Embryonic facial prominence (tissue), 1 donor: Measurements from ENCODE around the gene ZSCAN16.

Experiments
- DNase-seq: peaks from one replicate; pipeline ENCODE4 v3.0.0-alpha.2; 2016; ENCODE audit errors: extremely low spot score

Gene ZSCAN16

DNA sequence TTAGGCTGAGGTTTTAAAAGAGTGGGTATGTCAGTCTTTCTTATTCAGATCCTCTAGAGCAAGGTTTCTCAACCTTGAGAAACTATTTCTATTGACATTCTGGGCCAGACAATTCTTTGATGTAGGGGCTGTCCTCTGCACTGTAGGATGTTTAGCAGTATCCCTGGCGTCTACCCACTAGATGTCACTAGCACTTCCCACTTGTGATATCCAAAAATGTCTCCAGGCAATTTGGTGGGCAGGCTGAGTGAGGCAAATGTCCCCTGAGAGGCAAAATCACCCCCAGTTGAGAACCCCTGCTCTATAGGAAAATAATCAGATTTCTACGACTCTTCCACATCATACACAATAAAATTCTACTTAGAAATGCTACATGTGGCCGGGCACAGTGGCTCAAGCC lies 9.6 kb downstream of the ZSCAN16 start:
- no peak for DNase-seq

GRCh38 chr6:28134716-28135115 lies 10.3 kb downstream of the ZSCAN16 start:
- no peak for DNase-seq

DNA sequence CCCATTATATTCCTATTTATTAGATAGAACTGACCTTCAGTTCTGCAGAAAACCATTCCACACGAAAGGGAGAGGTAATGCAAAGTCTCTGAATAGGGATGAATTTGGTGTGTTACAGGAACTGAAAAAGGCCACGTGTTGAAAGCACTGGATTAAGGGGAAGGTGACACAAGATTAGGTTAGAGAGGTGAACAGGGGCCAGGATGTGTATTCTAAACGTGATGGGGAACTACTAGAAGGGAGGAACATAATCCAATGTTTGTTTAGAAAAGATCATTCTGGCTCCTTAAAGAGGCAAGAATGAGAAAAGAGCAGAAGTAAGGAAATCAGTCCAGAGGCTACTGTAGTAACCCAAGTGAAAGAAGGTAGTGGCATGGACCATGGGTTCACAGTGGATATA lies 11.0 kb downstream of the ZSCAN16 start:
- DNase-seq: no peak

DNA sequence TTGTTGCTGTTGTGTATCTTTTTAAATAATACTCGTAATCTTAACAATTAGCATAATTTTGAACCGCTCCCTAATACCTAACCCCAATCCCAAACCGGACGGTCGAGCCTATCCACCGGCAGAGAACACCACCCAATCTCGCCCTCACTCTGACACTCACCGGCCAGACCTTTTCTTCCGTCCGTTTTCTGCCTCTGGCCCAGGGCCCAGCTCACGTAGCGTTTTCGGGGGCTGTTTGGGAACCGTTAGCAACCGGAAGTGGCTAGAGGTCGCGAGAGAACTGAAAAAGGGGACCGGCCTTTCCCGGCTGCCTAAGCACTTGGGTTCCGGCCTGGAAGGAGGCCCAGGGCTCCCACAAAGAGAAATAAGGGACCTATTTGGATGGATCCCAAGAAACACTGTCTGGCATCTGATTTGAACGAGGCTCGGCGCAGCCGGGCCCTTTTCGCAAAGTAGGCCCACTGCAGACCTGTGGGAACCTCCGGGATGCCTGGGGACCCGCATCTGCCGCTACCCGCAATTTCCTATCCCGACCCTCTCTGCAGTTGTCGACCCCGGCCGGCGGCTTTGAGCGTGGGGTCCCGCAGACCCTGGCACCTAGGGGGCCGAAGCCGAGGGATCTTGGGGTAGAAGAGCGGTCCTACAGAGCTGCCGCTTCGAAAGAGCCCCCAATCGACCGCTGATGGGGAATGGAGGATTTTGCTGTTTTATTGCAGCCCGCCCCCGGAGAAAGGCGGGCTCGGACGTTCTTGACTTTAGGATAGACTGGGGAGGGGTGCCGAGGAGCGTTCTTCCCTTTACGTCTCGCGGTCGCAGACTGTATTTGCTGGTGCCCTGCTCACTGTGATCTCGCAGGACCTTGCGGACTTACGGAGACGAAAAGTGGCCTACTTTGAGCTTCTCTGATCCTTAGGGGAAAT lies 12.4 kb downstream of the ZSCAN16 start:
- peak; percentile 86 for DNase-seq

GRCh38 chr6:28137505-28137981 lies 13.1 kb downstream of the ZSCAN16 start:
- DNase-seq: no peak

GRCh38 chr6:28139860-28140543 lies 15.6 kb downstream of the ZSCAN16 start:
- no peak for DNase-seq

GRCh38 chr6:28140616-28141015 lies 16.2 kb downstream of the ZSCAN16 start:
- DNase-seq: no peak

- DNase-seq: peak; percentile 56
Measured at GRCh38 chr6:28141500-28142329, 17.3 kb downstream of the ZSCAN16 start, which contains the start of gene ZKSCAN8. Gene ZKSCAN8 (plus strand): TSS chr6:28141883. CDS start chr6:28148408, 6,525 bp downstream.

GRCh38 chr6:28142446-28142845 lies 18.0 kb downstream of the ZSCAN16 start:
- DNase-seq: no peak

- no peak for DNase-seq
Measured at GRCh38 chr6:28145231-28145630, 20.8 kb downstream of the ZSCAN16 start.

GRCh38 chr6:28152531-28152930 lies 28.1 kb downstream of the ZSCAN16 start:
- no peak for DNase-seq

DNA sequence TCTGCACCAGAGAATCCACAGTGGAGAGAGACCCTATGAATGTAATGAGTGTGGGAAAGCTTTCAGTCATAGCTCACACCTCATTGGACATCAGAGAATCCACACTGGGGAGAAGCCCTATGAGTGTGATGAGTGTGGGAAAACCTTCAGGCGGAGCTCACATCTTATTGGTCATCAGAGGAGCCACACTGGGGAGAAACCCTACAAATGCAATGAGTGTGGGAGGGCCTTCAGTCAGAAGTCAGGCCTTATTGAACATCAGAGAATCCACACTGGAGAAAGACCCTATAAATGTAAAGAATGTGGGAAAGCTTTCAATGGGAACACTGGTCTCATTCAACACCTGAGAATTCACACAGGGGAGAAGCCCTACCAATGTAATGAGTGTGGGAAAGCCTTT lies 29.1 kb downstream of the ZSCAN16 start:
- DNase-seq: no peak

- no peak for DNase-seq
Measured at GRCh38 chr6:28154357-28154756, 29.9 kb downstream of the ZSCAN16 start.

GRCh38 chr6:28158318-28158717 lies 33.9 kb downstream of the ZSCAN16 start:
- no peak for DNase-seq

DNA sequence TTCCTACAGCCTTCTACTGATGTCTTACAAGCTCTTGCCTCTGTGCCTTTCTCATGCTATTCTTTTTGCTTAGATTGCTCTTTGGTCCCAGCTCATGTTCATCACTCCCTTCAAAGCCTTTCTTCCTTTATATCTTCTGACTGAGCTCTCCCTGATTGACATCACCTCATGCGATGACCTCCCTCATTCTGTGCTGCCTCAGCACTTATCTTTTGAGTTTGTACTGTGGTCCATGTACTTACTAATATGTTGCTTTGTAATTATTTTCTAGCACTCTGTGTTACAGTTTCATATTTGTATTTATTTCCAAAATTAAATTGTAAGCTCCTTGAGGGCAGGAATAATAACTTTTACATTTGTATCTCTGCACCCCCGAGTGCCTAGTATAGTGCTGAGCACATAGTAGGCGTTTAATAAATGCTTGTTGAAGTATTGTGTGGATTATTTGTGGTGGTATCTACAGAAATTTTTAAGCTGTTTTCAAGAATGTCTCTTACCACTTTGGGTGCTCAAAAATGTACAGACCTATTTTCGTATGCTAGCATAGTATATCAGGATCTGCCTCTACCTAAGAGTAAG lies 34.7 kb downstream of the ZSCAN16 start:
- DNase-seq: no peak

GRCh38 chr6:28160233-28160632 lies 35.8 kb downstream of the ZSCAN16 start:
- no peak for DNase-seq

DNA sequence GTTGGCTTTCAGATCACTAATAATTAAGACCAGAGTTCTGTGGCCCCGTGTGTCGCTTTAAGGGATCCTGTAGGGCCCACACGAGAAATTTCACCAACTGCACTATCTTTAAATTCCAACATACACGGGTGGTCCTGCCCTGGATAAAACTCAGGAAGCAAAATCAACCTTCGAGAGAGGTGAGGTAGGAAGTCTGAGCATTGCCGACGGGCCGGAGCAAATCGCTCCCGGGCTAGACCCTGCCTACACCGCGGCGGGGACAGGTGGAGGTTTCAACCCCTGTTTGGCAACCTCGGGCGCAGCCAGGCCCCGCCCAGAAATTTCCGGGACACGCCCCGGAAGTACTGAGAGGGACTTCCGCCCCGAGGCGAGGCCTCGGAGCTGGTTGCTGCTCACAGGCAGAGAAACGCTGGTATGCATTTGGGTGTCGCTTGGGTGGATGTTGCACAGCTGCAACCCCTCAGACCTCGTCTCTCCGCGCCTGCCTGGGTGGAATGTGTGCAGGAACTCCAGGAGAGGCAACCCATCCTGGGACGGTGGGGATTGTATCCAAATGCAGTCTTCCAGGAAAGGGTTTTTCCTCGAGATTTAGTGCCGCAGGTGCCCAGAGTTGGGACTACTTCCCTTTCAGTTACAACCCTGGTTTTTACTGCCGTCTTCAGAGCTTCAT lies 37.1 kb downstream of the ZSCAN16 start:
- DNase-seq: no peak

DNA sequence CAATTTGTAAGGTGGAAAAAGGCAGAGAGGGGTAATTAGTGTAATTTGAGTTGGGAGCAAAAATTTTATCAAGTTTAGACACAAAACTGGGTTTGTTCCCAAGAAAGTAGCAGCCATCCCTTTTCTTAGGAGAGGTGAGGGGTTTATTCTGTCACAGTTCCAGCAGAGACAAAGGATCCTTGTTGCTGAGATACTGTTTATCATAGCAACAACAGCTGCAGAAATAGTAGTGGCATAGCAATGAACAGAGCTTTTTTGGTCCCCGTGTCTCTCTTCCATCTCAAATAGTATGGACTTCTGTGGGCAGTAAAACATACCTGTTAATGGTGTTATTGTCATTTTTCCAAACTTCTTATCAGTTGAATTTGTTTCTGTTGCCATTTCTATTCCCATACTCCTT lies 41.2 kb downstream of the ZSCAN16 start:
- DNase-seq: no peak

GRCh38 chr6:28167068-28167467 lies 42.7 kb downstream of the ZSCAN16 start:
- DNase-seq: no peak

DNA sequence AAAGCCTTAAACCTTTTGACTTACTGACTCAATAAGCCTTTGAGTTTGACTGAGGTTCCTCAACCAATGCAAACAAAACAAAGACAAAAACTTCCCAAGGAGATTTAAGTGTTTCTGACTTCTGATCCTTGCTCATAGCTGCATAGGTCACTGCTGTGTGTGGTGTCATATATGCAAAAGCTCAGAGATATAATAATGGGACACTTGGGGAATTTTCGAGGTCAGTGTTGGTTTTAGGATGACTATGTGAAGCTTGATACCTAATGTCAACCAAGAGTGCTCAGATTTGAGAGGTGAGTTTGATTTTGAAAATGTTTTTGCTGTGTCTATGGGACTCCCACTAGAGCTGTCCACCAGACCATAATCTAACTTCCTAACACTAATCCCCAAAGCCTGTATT lies 43.5 kb downstream of the ZSCAN16 start:
- no peak for DNase-seq

- DNase-seq: no peak
Measured at GRCh38 chr6:28171271-28171670, 46.9 kb downstream of the ZSCAN16 start.
